ENCODE data around the gene PKP2. TPM values are rescaled to one million over a fixed set of nuclear protein-coding genes. Genes with fewer than 3 reads are reported as not detected.

Gene PKP2
- 1.1 TPM for polyA plus RNA-seq (2013, experiment 1 of 2; ENCODE audit: insufficient read length)
- 1.1 TPM for polyA plus RNA-seq (2013, experiment 2 of 2; ENCODE audit: insufficient read length)

DNA sequence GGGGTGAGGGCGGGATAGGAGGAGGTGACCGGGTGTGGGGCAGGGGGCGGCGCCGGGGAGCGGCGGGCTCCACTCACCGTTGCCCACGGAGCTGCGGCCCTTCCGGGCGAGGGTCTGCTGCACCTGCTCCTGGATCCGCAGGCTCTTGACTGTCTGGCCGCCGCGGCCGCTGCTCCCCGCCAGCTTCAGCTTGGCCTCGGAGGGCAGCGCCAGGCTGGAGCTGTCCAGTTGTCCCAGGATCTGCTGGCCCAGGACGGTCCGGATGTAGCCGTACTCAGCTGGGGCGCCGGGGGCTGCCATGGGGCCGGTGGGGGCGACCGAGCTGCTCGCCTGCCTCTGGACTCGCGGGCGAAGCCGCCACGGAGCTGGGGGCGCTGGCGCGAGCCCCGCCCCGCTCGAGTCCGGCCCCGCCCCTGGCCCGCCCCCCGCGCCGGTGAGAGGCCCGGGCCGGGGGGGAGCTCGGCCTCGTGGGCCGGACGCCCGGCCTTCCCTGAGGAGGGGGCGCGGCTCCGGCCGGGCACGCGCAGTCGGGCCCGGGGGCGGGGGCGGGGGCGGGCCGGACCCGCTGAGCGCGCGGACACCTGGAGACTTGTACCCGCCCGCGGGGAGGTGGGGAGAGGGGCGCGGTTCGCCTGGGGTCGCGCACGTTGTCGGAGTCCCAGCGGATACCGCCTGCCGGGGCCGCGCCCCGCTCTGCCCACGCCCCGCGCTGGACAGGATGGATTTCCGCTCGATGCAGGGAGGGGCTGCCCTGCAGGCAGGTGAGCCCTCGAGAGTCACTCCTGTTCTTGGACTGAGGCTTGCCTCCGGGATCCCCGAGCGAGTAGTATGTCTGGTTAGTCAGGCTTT is at the start of gene PKP2:
PKP2 (minus strand) TSS at position 346 of the 849 bp plus-strand sequence; CDS start at position 300, 46 bp downstream.
- no peak for DNase-seq

DNA sequence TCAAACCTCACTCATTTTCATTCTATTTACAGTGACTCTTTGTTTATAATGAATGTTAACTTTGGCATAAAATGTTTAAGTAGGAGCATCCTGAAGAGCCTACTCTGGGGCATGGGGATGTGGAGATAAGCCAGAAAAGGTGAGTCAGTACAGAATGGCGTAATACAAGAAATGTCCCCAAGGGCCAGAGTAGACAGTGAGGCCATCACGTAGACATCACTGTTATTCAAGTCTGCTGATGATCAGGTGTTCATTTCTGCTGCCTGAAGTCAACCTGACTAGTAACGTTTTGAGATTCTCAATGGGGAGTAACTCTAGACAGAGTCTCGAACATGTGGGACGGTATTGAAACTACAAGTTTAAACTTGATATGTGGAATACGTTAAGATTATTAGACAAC is 47.6 kb upstream of the PKP2 start:
- no peak for DNase-seq

DNA sequence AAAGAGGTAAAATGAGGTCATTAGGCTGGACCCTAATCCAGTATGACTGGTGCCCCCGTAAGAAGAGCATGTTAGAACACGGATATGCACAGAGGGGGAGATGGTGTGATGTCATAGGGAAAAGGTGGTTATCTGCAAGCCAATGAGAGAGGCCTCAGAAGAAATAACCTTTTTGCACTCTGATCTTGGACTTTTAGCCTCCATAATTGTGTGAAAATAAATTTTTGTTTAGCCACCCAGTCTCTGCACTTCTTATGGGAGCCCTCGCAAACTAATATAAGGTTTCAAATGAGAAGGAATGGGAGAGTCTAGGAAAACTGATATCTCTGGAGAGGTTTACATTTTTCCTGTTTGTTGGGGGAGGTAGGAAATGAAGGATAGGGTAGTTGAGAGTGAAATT is 43.2 kb upstream of the PKP2 start:
- no peak for DNase-seq

DNA sequence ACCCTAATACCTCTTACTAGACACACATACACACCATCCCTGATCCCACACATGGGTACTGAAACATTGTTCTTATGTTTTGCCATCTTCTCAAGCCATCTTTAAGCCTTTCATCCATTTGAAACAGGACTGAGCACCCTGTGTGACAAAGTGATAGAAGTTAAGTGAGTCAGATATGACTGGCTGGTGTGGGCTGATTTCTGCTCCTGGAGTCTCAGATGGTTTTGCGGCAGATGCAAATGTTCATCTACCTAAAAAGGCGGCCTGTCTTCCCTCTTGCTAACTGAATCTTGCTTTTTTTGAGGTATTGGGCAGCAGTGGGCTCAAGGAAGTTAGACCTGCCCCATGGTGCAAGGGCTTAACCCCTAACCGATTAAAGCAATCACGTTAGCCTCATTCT is 30.4 kb upstream of the PKP2 start:
- DNase-seq: no peak

DNA sequence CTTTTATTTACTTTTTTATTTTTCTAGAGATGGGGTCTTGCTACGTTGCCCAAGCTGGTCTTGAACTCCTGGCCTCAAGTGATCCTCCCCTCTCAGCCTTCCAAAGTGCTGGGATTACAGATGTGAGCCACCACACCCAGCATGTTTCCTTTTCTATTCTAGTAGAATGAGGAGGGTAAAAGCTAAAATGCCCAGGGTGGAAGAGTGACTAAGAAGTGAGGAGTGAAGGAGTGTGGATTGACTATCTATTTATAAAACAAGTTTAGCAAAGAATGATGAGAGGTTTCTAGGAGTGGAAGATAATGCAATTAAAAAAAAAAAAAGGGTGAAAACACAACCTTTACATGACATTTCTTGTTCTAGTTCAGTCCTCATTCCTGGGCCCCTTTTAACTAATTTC is 29.8 kb upstream of the PKP2 start:
- DNase-seq: no peak

DNA sequence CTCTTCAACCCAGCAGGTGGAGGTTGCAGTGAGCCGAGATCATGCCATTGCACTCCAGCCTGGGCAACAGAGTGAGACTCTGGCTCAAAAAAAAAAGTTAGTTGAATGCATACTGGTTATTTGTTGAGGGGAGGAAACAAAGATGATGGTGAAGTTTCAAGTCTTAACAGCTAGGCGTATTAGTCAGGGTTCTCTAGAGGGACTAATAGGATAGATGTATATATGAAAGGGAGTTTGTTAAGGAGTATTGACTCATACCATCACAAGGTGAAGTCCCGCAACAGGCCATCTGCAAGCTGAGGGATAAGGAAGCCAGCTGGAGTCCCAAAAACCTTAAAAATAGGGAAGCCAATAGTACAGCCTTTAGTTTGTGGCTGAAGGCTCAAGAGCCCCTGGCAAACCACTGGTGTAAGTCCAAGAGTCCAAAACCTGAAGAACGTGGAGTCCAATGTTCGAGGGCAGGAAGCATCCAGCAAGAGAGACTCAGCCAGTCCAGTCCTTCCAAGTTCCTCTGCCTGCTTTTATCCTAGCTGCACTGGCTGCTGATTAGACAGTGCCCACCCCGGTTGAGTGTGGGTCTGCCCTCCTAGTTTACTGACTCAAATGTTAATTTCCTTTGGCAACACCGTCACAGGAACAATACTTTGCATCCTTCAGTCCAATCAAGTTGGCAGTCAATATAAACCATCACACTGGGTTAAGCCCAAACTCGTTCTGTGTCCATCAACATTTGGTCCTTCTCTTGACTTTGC is 26.1 kb upstream of the PKP2 start:
- no peak for DNase-seq

DNA sequence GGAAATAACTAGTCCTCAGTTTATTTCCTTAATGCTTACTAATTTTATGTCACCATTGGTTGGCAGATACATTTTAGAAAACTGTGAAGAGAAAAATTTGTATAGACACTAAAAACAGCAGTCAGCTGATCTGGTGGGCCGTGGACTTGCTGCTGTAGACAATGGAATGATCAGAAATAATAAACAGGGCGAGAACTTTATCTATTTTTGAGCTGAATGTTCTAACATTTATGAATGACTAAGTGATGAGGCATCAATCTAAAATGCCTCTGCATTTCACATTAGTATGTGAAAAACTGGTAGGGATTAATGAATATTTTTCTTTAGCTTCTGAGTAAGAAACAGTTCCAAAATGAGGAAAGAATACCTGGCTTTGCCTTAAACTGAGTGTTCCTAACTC is 24.8 kb upstream of the PKP2 start:
- DNase-seq: no peak

DNA sequence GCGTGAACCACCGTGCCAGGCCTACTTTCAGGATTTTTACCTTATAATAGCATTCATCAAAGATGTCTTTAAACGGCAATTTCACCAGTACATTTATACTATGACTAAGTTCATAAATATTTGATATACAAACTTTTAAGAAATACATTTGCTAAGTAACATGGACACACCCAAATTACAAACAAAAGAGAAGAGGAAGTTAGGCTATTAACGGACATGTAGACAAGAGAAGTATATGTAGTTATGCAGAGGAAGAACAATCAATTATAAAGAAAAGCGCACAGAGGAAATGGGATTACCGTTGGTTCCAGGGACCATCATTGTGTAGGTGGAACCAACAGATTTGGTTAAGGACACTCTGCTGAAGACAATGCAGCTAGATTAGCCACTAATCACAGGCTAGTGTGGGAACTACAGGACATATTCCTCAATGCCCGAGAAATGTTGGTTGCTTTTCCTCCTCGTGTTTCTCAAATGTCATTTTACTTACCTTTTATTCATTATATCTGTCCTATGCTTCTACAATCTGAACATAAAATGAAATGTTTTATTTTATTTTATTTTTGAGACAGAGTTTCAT is 24.0 kb upstream of the PKP2 start:
- DNase-seq: no peak

DNA sequence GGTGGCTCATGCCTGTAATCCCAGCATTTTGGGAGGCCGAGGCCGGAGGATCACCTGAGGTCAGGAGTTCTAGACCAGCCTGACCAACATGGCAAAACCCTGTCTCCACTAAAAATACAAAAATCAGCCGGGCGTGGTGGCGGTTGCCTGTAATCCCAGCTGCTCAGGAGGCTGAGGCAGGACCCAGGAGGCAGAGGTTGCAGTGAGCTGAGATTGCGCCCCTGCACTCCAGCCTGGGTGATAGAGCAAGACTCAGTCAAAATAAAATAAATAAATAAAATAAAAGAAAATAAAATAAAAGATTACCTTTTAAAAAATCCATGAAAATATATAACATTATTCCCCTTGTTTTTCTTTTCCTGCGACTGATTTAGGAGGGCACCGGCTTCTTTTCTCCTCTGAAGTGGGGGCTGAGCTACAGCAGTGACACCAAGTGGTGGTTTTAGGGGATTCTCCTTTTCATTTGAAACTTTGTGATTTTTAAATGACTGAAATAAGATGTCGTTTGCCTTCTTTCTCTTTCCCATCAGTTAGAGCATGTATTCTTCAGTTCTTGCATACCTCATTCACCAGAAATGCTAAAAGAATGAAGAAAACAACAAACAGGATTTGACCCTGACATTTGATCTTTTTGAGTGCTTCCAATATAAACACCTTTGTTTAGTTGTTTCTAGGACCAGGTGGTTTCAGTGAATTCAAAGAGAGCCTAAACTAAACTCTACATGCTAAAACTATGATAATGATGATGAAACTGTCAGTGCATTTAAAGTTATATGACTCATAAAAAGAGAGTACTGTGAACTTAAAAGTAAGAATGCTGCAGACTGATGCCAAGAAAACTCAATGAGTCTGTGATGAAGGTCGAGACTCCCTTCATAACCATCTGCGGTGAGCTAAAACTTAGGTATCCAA is 22.6 kb upstream of the PKP2 start:
- DNase-seq: peak; percentile 31

DNA sequence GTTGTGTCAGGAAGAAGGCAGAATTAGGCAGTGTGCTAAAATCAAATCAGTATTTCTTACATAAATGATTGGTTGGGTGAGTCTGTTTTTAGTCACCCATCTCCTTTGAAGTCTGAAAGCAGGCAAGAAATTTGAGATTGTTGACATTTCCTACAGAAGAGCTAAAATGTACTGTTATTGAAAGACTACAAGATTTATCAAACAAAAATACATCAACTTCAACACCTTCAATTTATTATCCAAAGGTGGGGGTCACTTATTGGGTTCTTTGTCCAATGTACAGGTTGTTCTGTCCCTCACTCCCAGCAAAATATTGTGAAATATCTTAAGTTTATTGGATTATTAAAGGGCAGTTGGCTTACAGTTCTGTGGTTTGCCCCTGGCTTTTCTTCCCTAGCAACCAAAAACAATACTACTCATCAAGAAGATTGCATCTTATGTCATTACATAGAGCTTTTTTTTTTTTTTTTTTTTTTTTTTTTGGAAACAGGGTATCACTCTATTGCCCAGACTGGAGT is 20.6 kb upstream of the PKP2 start:
- DNase-seq: no peak

DNA sequence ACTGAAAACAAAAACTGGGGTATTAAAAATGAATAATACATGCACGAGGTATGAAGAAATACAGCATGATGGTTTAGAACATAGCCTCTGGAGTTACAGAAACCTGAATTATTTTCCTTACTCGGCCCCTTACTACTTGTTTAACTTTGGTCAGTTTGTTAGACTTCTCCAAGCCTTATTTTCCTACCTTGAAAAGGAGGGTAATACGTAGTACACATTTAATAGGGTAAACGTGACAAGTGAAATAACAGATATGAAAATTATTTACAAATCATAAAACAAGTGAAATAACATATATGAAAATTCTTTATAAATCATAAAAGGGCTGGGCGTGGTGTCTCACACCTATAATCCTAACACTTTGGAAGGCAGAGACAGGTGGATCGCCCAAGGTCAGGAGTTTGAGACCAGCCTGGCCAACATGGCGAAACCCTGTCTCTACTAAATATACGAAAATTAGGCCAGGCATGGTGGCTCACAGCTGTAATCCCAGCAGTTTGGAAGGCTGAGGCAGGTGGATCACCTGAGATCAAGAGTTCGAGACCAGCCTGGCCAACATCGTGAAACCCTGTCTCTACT is 11.4 kb upstream of the PKP2 start:
- no peak for DNase-seq

DNA sequence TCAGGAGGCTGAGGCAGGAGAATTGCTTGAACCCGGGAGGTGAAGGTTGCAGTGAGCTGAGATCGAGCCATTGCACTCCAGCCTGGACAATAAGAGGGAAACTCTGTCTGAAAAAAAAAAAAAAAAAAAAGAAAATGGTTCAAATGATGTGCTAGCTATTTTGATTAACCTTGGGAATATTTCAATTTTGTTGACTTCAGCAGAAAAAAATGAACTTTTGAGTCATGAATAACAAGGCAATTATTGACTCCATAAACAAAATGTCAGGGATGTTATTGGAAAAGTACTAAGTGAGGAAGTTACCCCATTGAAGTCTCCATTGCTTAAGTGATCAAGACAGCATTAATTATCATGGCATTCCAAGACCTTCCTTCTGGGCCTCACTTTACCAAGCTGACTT is 10.6 kb upstream of the PKP2 start:
- DNase-seq: no peak

DNA sequence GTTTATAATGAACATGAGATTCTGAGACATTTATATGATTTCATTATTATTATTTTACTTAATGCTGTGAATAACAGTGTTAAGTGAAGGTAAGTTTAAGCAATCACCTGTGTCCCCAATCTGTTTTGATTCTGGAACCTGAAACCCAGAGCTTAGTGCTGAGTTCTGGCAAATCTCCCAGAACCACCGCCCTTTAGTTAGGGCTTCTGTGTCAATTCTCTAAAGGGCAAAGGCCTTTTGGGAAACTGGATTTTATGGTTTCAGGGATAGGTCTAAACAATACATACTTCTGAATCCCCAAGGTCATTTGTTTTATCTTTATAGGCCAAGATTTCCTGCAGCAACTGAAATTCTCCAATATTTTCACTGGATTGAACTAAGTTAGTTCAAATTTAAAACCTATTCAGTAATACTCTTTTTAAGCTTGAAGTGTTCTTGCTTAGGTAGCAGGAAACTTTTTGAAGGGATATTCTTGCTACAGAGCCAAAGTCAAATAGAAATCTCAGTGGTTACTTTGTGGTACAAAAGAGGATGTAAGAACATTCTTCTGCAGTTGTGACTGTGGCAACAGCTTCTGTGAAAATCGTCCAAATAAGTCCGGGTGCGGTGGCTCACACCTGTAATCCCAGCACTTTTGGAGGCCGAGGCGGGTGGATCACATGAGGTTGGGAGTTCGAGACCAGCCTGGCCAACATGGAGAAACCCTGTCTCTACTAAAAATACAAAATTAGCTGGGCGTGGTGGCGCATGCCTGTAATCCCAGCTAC is 10.0 kb upstream of the PKP2 start:
- no peak for DNase-seq

DNA sequence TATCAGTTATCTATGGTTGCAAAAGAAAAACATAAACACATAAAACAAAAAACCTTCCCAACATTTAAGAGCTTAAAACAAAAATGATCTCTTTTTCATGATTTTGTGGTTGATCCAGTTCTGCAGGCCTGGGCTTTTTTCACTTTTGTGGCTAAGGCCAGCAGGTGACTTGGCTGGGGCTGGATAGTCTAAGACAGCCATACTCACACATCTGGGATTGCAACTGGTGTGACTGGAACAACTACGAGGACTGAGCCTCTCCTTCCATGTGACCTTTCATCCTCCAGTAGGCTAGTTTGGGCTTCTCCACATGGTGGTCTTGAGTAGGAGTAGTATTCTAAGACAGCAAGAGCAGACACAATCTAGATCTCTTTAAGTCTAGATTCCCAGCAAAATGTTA is 7.2 kb upstream of the PKP2 start:
- DNase-seq: no peak

DNA sequence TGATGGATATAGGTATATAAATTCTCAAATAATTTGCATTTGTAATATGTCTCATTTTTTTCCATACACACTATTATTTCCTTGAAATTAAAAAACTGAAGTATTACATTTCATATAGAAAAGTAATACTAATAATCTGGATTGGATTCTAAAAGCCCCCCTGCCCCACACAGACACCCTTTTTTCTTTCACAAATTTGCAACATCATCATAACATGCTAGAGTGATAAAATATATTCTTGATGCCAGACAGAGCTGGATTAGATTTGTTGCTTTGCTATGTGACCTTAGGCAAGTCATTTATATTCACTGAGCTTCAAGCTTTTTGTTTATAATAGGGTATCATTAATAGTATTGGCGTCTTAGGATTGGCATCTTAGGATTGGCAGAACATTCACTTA is 6.7 kb upstream of the PKP2 start:
- no peak for DNase-seq

DNA sequence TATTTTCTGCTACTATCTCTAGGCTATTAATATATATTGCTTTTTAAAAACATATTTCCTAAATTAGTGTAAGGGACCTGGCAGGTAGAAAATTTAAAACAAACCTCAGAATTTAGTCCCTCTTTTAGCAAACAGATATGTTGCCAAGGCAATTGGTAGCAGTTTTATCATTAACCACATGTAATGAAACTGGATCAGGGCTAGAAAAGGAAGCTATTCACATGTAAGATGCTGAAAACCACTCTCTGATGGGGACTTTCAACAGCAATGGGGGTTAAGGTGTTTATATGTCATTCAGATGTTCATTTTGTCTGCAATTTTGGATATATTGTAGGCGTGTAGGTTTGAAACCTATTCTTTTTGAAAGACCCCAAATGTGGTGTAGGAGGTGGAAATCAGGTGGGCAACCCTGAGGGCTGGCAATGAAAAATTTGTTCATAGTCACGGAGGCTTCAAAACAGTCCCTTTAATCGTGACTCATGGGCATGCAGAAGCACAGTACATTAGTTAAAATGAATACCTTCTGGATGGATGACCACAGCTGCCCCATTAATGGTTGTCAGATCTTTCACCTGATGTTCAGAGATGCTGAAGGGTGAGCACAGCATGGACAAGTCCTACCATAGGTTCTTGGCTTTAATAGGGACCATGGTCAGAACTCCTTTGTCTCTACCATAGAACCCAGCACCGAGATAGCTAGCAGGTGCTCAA is 5.9 kb upstream of the PKP2 start:
- DNase-seq: no peak

DNA sequence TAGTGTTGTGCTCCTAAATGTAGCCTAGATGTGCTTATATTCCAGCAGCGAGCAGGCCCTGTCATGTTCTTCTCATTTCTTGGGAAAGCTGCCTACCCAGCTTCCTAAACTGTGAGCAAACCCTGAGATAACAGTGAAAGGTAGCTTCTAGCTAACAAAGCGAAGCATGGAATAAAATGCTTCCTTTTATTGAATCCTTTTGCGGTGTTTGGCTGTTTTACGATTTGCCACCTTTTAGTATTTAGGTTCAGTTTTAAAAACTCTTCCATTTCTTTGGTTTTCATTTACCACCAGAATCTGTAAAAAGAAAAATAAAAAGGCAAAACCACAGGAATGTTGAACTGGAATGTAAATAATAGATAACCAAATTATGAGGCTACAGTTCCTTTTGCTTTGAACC is 5.0 kb upstream of the PKP2 start:
- DNase-seq: no peak

DNA sequence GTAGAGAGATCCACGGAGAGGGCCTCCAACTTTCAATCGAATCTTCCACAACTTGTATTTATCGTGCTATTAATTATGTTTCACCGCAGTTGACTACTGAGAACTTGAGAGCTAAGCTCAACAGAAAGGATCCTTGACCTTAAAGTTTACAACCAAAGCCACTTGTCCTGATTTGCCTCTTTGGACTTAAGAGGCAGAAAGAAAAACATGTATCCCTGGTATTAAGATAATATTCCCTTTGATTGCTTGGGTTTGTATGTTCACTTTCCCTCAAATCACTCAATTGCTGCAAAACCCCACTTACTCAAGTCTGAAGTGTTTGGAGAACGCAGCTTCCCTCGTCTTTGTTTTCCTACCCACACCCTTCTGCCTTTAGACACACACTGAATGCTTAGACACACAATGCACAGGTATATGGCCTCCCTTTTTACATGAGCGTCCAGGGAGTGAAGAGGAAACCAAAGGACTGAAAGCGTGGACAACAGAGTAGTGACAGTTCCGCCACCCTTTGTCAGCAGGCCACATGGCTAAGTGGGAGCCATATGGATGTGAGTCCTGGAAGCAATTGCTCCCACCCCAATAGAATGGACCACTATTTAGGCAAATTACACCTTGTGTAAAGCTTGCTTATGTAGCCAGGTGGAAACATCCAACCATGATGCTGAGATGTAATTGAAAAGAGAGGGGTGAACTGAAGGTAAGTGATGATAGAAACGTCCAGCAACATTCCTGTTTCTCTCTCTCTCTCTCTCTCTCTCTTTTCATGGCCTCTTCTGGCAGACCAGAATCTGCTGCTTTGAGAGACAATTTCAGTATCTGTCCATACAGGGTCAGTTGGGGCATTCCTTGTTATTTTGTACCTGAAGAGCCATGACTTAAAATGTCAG is 1.4 kb upstream of the PKP2 start:
- no peak for DNase-seq

DNA sequence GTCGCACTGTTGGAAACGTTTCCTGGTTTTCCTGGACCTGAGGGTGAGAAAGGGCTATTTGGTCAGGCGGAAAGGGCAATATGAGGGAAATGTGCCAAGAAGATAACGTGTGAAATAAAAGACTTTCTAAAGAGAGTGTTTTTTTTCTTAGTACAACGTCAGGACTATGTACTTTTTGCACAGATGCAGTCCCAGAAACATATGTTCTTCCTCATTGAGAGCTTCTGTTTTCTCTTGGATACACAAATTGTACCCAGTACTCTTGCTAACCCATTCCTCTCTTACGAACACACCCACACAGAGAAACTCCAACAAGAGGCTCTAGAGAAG is 669 bp upstream of the PKP2 start:
- no peak for DNase-seq
